HCT116 (cell line): ENCODE measurements around the gene SLC5A5. TPM values are rescaled to one million over a fixed set of nuclear protein-coding genes. Genes with fewer than 3 reads are reported as not detected.

Experiments
- ATAC-seq: fragments of 200-7000 bp; cut with Tn5 transposase; 2 replicates; pipeline ENCODE4 v1.9.1; 2020; ENCODE audit warnings: mild to moderate bottlenecking, moderate library complexity
- BruUV-seq: library from RNA; stranded (reverse); fragments of 400-500 nt; replicated peaks from 2 replicates; lab custom pipeline; 2021; lab: Mats Ljungman, UMichigan
- CTCF ChIA-PET: fragments of 300-600 bp; sonication (Branson Sonifier 250); formaldehyde crosslinking; loops from one replicate; lab custom pipeline; 2021; ENCODE audit warnings: antibody characterized with exemption; lab: Charles Lee
- POLR2A ChIA-PET: fragments of 300-600, 350-600 bp; sonication (Branson Sonifier 250); formaldehyde crosslinking; loops from one replicate; lab custom pipeline; 2021; ENCODE audit warnings: antibody characterized with exemption; lab: Charles Lee
- RAD21 ChIA-PET, 2 experiments: fragments of 300-600 bp; sonication (Branson Sonifier 250); formaldehyde crosslinking; loops; one replicate each; lab custom pipeline; 2023; ENCODE audit warnings: low total read pairs in 2 of 2; ENCODE audit not compliant: uncharacterized antibody in 2 of 2, unreplicated experiment in 2 of 2, low non-redundant PET in 1 of 2; lab: Charles Lee
- DNase-seq: peaks from one replicate; pipeline ENCODE4 v3.0.0-alpha.2; 2010; ENCODE audit warnings: low read depth, low spot score
- H2AFZ ChIP-seq: fragments of 200-600 bp; shearing (Covaris generic), sonication (generic); 2 replicates; pipeline ENCODE4 v1.6.1; 2017; ENCODE audit warnings: low read depth, mixed run types, mixed read lengths, antibody characterized with exemption, low read length; ENCODE audit not compliant: poor library complexity, severe bottlenecking
- H3K27ac ChIP-seq: 2 replicates; pipeline ENCODE4 v1.5.1; 2012; ENCODE audit warnings: low read depth, low read length
- H3K27me3 ChIP-seq: fragments of 200-600 bp; sonication (generic); 2 replicates; pipeline ENCODE4 v1.6.1; 2016; ENCODE audit warnings: mixed run types, low read length, mixed read lengths; ENCODE audit not compliant: insufficient read depth
- H3K36me3 ChIP-seq, 2 experiments: fragments of 200-500 bp in 1 of 2; fragments of 200-600 bp in 1 of 2; sonication (Bioruptor generic) in 1 of 2; sonication (generic) in 1 of 2; 2 replicates each; pipeline versions ENCODE4 v1.5.1 to v1.6.1; 2014 to 2016; ENCODE audit warnings: low read length in 2 of 2, inconsistent platforms in 1 of 2, mixed read lengths in 1 of 2, mixed run types in 1 of 2; ENCODE audit not compliant: insufficient read depth in 2 of 2, control insufficient read depth in 1 of 2
- H3K4me1 ChIP-seq, 2 experiments: fragments of 200-600 bp in 1 of 2; sonication (generic) in 1 of 2; 2 replicates each; pipeline versions ENCODE4 v1.5.1 to v1.6.1; 2012 to 2017; ENCODE audit warnings: low read length in 2 of 2, inconsistent platforms in 1 of 2, mild to moderate bottlenecking in 1 of 2, mixed read lengths in 1 of 2, mixed run types in 1 of 2, moderate library complexity in 1 of 2; ENCODE audit not compliant: insufficient read depth in 2 of 2, control insufficient read depth in 1 of 2
- H3K4me2 ChIP-seq: fragments of 200-600 bp; sonication (generic); 2 replicates; pipeline ENCODE4 v1.6.1; 2017; ENCODE audit warnings: mixed run types, low read length, mixed read lengths
- H3K4me3 ChIP-seq, 2 experiments: fragments of 200-600 bp in 1 of 2; sonication (generic) in 1 of 2; replicated peaks in 1 of 2; 2 replicates each; pipeline ENCODE4 v1.5.1; 2011 to 2016; ENCODE audit warnings: low read length in 2 of 2, control low read depth in 1 of 2, low read depth in 1 of 2, mild to moderate bottlenecking in 1 of 2, mixed read lengths in 1 of 2, mixed run types in 1 of 2
- H3K79me2 ChIP-seq: fragments of 200-600 bp; sonication (generic); 2 replicates; pipeline ENCODE4 v1.6.1; 2017; ENCODE audit warnings: mild to moderate bottlenecking, mixed run types, low read length, moderate library complexity, mixed read lengths; ENCODE audit not compliant: insufficient read depth
- H3K9ac ChIP-seq: fragments of 200-600 bp; sonication (generic); 2 replicates; pipeline ENCODE4 v1.6.1; 2016; ENCODE audit warnings: low read length, mixed read lengths
- H3K9me2 ChIP-seq: fragments of 200-600 bp; sonication (generic), shearing (Covaris generic); 2 replicates; pipeline ENCODE4 v1.6.1; 2017; ENCODE audit warnings: mixed run types, mild to moderate bottlenecking, moderate library complexity; ENCODE audit not compliant: insufficient read depth
- H3K9me3 ChIP-seq, 2 experiments: fragments of 200-500 bp in 1 of 2; fragments of 200-600 bp in 1 of 2; sonication (Bioruptor generic) in 1 of 2; sonication (generic) in 1 of 2; 2 replicates each; pipeline ENCODE4 v1.6.1; 2014 to 2017; ENCODE audit warnings: low read length in 2 of 2, mixed read lengths in 2 of 2, inconsistent platforms in 1 of 2, low read depth in 1 of 2, mild to moderate bottlenecking in 1 of 2, mixed run types in 1 of 2, moderate library complexity in 1 of 2; ENCODE audit not compliant: control insufficient read depth in 1 of 2, insufficient read depth in 1 of 2
- H4K20me1 ChIP-seq: fragments of 200-600 bp; sonication (generic), shearing (Covaris generic); 2 replicates; pipeline ENCODE4 v1.6.1; 2017; ENCODE audit warnings: mixed run types, mild to moderate bottlenecking, moderate library complexity; ENCODE audit not compliant: insufficient read depth
- CBX3 ChIP-seq: IDR thresholded peaks from 2 replicates; pipeline ENCODE4 v1.6.1; 2012; ENCODE audit warnings: low read depth
- CEBPB ChIP-seq: IDR thresholded peaks from 2 replicates; pipeline ENCODE4 v1.6.1; 2012; ENCODE audit warnings: low read depth
- CTCF ChIP-seq, 3 experiments: fragments of 200-600 bp in 1 of 3; sonication (generic) in 1 of 3; IDR thresholded peaks in 2 of 3; conservative IDR thresholded peaks in 1 of 3; 2 replicates each; pipeline ENCODE4 v1.5.1; 2012 to 2017; ENCODE audit warnings: low read depth in 2 of 3, low read length in 2 of 3, antibody characterized with exemption in 1 of 3, borderline replicate concordance in 1 of 3, control low read depth in 1 of 3, mild to moderate bottlenecking in 1 of 3, mixed read lengths in 1 of 3, mixed run types in 1 of 3, moderate library complexity in 1 of 3; ENCODE audit not compliant: insufficient read depth in 1 of 3
- EGR1 ChIP-seq: IDR thresholded peaks from 2 replicates; pipeline ENCODE4 v1.6.1; 2012; ENCODE audit warnings: low read depth
- ELF1 ChIP-seq: IDR thresholded peaks from 2 replicates; pipeline ENCODE4 v1.6.1; 2012; ENCODE audit warnings: low read depth, borderline replicate concordance
- EZH2 ChIP-seq: fragments of 200-600 bp; sonication (generic); IDR thresholded peaks from 2 replicates; pipeline ENCODE4 v1.6.1; 2017; ENCODE audit warnings: antibody characterized with exemption, mixed run types
- FOSL1 ChIP-seq: IDR thresholded peaks from 2 replicates; pipeline ENCODE4 v1.6.1; 2012; ENCODE audit warnings: low read depth
- MAX ChIP-seq: IDR thresholded peaks from 2 replicates; pipeline ENCODE4 v1.6.1; 2012
- POLR2A ChIP-seq: IDR thresholded peaks from 2 replicates; pipeline ENCODE4 v1.7.0; 2011; ENCODE audit warnings: borderline replicate concordance; ENCODE audit not compliant: insufficient read depth, insufficient read length; ENCODE audit errors: extremely low read depth
- SIN3A ChIP-seq: IDR thresholded peaks from 2 replicates; pipeline ENCODE4 v1.6.1; 2012; ENCODE audit warnings: low read depth
- SP1 ChIP-seq: IDR thresholded peaks from 2 replicates; pipeline ENCODE4 v1.6.1; 2012; ENCODE audit warnings: low read depth
- SRF ChIP-seq: IDR thresholded peaks from 2 replicates; pipeline ENCODE4 v1.6.1; 2012; ENCODE audit warnings: low read depth
- YY1 ChIP-seq: IDR thresholded peaks from 2 replicates; pipeline ENCODE4 v1.6.1; 2011; ENCODE audit warnings: low read length, low read depth, moderate library complexity, mild to moderate bottlenecking; ENCODE audit not compliant: insufficient replicate concordance; ENCODE audit errors: extremely low read depth
- ZBTB33 ChIP-seq: IDR thresholded peaks from 2 replicates; pipeline ENCODE4 v1.6.1; 2011; ENCODE audit warnings: mild to moderate bottlenecking, low read length, moderate library complexity; ENCODE audit not compliant: insufficient replicate concordance; ENCODE audit errors: extremely low read depth
- ZFX ChIP-seq: fragments of 450-650 bp; IDR thresholded peaks from 2 replicates; pipeline ENCODE4 v1.6.1; 2017
- ZNF274 ChIP-seq: fragments of 200-500 bp; sonication (Bioruptor generic); IDR thresholded peaks from 2 replicates; pipeline ENCODE4 v1.6.1; 2014; ENCODE audit warnings: mild to moderate bottlenecking, low read depth, low read length, inconsistent platforms
- intact Hi-C: fragments of 100-400 bp; cut with micrococcal nuclease; formaldehyde crosslinking; loops from 2 replicates; pipeline ENCODE4 v1.10.0; 2022
- total RNA-seq: library from RNA; stranded (reverse); gene quantifications from one replicate; pipeline ENCODE4 v1.2.1, GENCODE V29; 2021; ENCODE audit not compliant: unreplicated experiment

The SLC5A5 gene
- total RNA-seq, 1 experiment from 2014 or later = 0.59 TPM

GRCh38 chr19:17943274-17944221 lies 71.8 kb downstream of the SLC5A5 start (continued):
- TF ChIP-seq ZBTB33 (no peak), MAX (no peak), YY1 (no peak), SP1 (no peak), CBX3 (no peak), POLR2A (no peak)

- Histone ChIP-seq H3K9ac (no peak overlapping the region), H3K79me2 (0 out of 2 replicates have a peak, but pooled peaks cover 5% of the 10 kb centered on the region), H3K27me3 (no peaks in the 10 kb centered on the region), H3K36me3 (peaks cover 6 to 27% of the 10 kb centered on the region in 2 experiments; a peak in 1 of 4 replicates), H3K9me2 (no peaks in the 10 kb centered on the region), H3K27ac (no peak overlapping the region), H3K4me2 (no peak overlapping the region), H3K4me1 (peaks cover 13 to 43% of the 10 kb centered on the region in 2 experiments), H2AFZ (no peak overlapping the region), H3K4me3 (no peak overlapping the region), H3K9me3 (no peaks in the 10 kb centered on the region), H4K20me1 (no peaks in the 10 kb centered on the region)
- ChIA-PET RAD21 (no interaction called here), POLR2A (no interaction called here), CTCF (interaction anchor here (4.2 kb wide), 1 partner anchor 53 kb away, joined by 28 read pairs; no protein-coding TSS in a partner anchor)
- intact Hi-C loops = no loop called here
- DNase-seq (no peak), ATAC-seq (no peak)
- BruUV-seq = no TSS peak
- no peak for TF ChIP-seq SRF
- TF ChIP-seq MAX = no peak
- TF ChIP-seq POLR2A = no peak
- TF ChIP-seq YY1 = no peak
- no peak for TF ChIP-seq EZH2
- no peak for TF ChIP-seq SP1
- no peak for TF ChIP-seq ZBTB33
- no peak for TF ChIP-seq ELF1
- TF ChIP-seq CEBPB = no peak
- TF ChIP-seq ZFX = no peak
- TF ChIP-seq CTCF (IDR thresholded peaks at IDR 0.05 in 2 of 3, conservative IDR thresholded peaks at IDR 0.05 in 1 of 3; ENCODE audit: borderline replicate concordance in 1 of 3, insufficient read depth in 1 of 3, low read depth in 2 of 3, low read length in 2 of 3) = no peak
- no peak for TF ChIP-seq ZNF274
- no peak for TF ChIP-seq FOSL1
- TF ChIP-seq SIN3A = no peak
- no peak for TF ChIP-seq EGR1
Observed at GRCh38 chr19:17944301-17944700, 72.6 kb downstream of the SLC5A5 start.
